ENCODE results near the gene ZNF562.
"Not testable (repeated sequence)": the region's sequence is repeated elsewhere in the genome, so short reads cannot be mapped to it uniquely, and the experiment has no call there.

Gene ZNF562

DNA sequence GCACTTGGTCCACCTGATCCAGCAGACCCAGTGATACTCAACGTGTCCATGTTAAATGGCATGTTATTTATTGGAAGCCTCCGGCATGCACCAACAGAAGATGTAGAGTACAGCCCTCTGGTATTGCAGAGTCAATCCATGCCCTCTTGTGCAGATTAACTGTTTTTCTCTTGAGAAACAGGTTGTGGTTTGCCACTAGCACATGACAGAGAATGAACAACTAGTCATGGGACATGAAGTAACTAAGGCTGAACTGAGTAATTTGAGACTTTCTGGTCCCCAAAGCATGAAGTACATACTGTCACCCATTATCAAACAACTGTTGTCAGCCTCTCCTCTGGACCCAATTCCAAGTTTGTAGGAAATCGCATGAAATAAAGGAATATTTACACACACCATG is 3.2 kb downstream of the ZNF562 start:
- TF ChIP-seq CTCF (IDR thresholded peaks at IDR 0.05; ENCODE audit: borderline replicate concordance, insufficient read depth, low read depth, low read length): no peak
- no peak overlapping the region for H3K4me3 ChIP-seq (ENCODE audit: low read depth, low read length)

DNA sequence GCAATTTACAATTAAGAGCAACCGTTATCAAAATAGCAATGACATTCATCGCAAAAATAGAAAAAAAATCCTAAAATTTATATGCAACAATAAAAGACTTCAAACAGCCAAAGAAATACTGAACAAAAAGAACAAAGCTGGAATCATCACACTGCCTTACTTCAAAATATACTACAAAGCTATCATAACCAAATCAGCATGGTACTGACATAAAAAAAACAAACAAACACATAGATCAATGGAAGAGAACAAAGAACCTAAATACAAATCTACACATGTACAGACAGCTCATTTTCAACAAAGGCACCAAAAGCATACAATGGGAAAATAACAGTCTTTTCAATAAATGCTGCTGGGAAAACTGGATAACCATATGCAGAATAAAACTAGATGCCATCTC is 6.4 kb downstream of the ZNF562 start:
- no peak overlapping the region for H3K4me3 ChIP-seq (ENCODE audit: low read depth, low read length)
- TF ChIP-seq CTCF (IDR thresholded peaks at IDR 0.05; ENCODE audit: borderline replicate concordance, insufficient read depth, low read depth, low read length): no peak

DNA sequence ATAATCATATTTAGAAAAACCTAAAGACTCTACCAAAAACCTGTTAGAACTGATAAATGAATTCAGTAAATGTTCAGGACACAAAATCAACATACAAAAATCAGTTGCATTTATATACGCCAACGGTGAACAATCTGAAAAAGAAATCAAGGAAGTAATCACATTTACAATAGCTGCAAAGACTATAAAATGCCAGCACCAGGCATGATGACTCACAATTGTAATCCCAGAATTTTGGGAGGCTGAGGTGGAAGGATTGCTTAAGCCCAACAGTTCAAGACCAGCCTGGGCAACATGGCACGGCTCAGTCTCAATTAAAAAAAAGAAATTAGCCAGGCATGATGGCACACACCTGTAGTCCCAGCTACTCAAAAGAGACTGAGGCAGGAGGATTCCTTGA is 7.0 kb downstream of the ZNF562 start:
- no peak for TF ChIP-seq CTCF (IDR thresholded peaks at IDR 0.05; ENCODE audit: borderline replicate concordance, insufficient read depth, low read depth, low read length)
- no peak overlapping the region for H3K4me3 ChIP-seq (ENCODE audit: low read depth, low read length)

- TF ChIP-seq CTCF (IDR thresholded peaks at IDR 0.05; ENCODE audit: borderline replicate concordance, insufficient read depth, low read depth, low read length): no peak
- no peak overlapping the region for H3K4me3 ChIP-seq (ENCODE audit: low read depth, low read length)
These were observed 16.1 kb downstream of the ZNF562 start for GRCh38 chr19:9658769-9659168.

- H3K4me3 ChIP-seq (ENCODE audit: low read depth, low read length): not testable (repeated sequence)
These were observed 21.8 kb downstream of the ZNF562 start for GRCh38 chr19:9653066-9653555.

DNA sequence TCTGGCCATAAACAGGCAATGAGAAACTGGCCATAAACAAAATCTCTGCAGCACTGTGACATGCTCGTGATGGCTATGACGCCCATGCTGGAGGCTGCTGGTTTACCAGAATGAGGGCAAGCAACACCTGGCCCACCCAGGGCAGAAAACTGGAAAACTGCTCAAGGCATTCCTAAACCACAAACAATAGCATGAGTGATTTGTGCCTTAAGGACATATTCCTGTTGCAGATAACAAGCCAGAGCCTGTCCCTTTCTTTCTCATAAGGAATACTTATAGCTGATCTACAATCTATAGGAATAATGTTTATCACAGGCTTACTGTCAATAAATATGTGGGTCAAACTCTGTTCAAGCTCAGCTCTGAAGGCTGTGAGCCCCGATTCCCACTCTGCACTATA is 23.4 kb downstream of the ZNF562 start:
- not testable (repeated sequence) for H3K4me3 ChIP-seq (ENCODE audit: low read depth, low read length)

- no peak for TF ChIP-seq CTCF (IDR thresholded peaks at IDR 0.05; ENCODE audit: borderline replicate concordance, insufficient read depth, low read depth, low read length)
These were observed 24.6 kb downstream of the ZNF562 start for GRCh38 chr19:9650345-9650744.

DNA sequence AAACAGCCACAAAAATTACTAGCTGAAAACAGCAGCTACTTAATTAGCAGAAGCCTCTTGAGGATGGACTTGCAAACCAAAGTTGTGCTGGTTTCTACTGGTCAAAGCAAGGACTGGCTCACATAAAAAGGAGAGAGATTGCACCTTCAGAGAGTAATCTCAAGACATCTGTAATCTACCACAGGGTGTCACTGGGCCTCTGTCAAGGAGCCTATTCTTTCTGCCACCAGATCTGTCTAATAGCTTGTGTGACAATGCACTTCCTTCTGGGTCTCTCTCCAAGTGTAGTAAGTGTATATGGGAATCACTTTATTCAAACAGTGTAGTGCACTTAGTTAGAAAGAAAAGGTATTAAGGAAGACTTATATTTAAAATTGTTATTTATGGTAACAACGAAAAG is 29.4 kb downstream of the ZNF562 start:
- TF ChIP-seq CTCF (IDR thresholded peaks at IDR 0.05; ENCODE audit: borderline replicate concordance, insufficient read depth, low read depth, low read length): no peak
- H3K4me3 ChIP-seq (ENCODE audit: low read depth, low read length): no peak overlapping the region

More at GRCh38 chr19:9650345-9650744, 24.6 kb downstream of the ZNF562 start:
- no peak overlapping the region for H3K4me3 ChIP-seq (ENCODE audit: low read depth, low read length)
